ENCODE data around the gene EXOC3L4. TPM values are rescaled to one million over a fixed set of nuclear protein-coding genes. Genes with fewer than 3 reads are reported as not detected.

EXOC3L4 gene
- total and polyA plus RNA-seq, 10 donors = 2.0 to 39.2 (median 12.6) TPM

GRCh38 chr14:103099733-103100280 is 5.3 kb downstream of the EXOC3L4 start:
- Histone ChIP-seq H3K27me3 (replicated peaks in 1 of 7) (peaks cover 6 to 37% (median 32%) of the 10 kb centered on the region in 7 donors), H3K4me3 (no peak overlapping the region), H3K4me1 (peaks cover 11 to 88% (median 69%) of the 10 kb centered on the region in 6 donors), H3K36me3 (no peaks in the 10 kb centered on the region), H3K27ac (peak overlapping the region in 4 of 8 donors; percentile 7 to 59 (median 50)), H3K9me3 (no peaks in the 10 kb centered on the region)
- 64 to 100% (median 84%) methylated on average over 1 to 8 of the region's 8 CpGs for WGBS, 5 donors
- intact Hi-C loops (cut with DNase I; ENCODE audit: low total_unique reads) = loop anchor here (10.0 kb wide), 3 partner anchors 85 to 405 kb away; no protein-coding TSS in a partner anchor
- TF ChIP-seq POLR2A (IDR thresholded peaks at IDR 0.05) = no peak
- DNase-seq = no peak

DNA sequence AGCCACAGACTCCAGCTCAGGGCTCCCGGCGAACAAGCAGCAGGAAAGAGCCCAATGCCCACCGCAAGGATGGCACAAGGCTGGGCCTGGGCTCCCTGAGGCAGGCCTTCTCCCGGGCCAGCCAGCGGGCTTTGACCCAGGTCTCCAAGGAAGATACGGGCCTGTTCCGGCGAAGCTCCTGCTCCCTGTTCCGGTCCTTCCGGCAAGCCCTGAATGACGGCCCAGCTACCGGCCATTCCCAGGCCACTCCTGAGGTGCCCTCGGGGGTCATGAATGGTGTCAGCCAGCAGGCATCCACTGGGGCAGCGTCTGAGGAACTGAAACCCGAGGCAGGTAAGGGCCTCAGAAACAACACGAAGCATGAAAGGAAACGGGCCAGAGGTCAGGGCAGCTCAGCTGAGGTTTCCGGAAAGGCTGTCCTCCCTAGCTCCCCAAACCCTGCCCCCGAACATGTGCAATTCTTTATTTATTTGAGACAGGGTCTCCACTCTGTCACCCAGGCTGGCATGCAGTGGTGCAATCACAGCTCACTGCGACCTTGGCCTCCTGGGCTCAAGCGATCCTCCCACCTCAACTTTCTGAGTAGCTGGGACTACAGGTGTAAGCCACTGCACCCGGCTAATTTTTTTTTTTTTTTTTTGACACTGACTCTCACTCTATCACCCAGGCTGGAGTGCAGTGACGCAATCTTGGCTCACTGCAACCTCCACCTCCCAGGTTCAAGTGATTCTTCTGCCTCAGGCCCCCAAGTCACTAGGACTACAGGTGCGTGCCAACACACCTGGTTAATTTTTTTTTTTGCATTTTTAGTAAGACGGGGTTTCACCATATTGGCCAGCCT is 6.0 kb downstream of the EXOC3L4 start:
- peaks cover 6 to 43% (median 33%) of the 10 kb centered on the region in 7 donors for H3K27me3 ChIP-seq (replicated peaks in 1 of 7)
- DNase-seq = no peak
- 65 to 82% (median 74%) methylated on average over 23 to 25 of the region's 25 CpGs for WGBS, 5 donors

GRCh38 chr14:103101257-103101962 is 6.9 kb downstream of the EXOC3L4 start:
- peak overlapping the region in 2 of 8 donors; percentile 14 to 52 for H3K27ac ChIP-seq
- TF ChIP-seq CTCF (IDR thresholded peaks at IDR 0.05 in 8 of 11, conservative IDR thresholded peaks at IDR 0.05 in 3 of 11) (no peak), POLR2A (IDR thresholded peaks at IDR 0.05) (no peak), POLR2AphosphoS5 (IDR thresholded peaks at IDR 0.05) (no peak)
- intact Hi-C loops (cut with DNase I; ENCODE audit: low total_unique reads) = loop anchor here (10.0 kb wide), 2 partner anchors 83 to 193 kb away; no protein-coding TSS in a partner anchor
- H3K36me3 ChIP-seq = no peaks in the 10 kb centered on the region
- H3K27me3 ChIP-seq (replicated peaks in 1 of 7) = peaks cover 6 to 52% (median 33%) of the 10 kb centered on the region in 7 donors
- no peaks in the 10 kb centered on the region for H3K9me3 ChIP-seq
- H3K4me3 ChIP-seq = no peak overlapping the region
- WGBS, 5 donors = 93 to 97% (median 94%) methylated on average over 11 of the region's 11 CpGs
- no peak for DNase-seq
- H3K4me1 ChIP-seq = peaks cover 12 to 91% (median 75%) of the 10 kb centered on the region in 6 donors

More for the DNA sequence above, 6.0 kb downstream of the EXOC3L4 start:
- peak overlapping the region in 4 of 8 donors; percentile 7 to 59 (median 46) for H3K27ac ChIP-seq
- H3K36me3 ChIP-seq = no peaks in the 10 kb centered on the region
- H3K9me3 ChIP-seq = no peaks in the 10 kb centered on the region
- H3K4me1 ChIP-seq = peaks cover 12 to 88% (median 72%) of the 10 kb centered on the region in 6 donors
- intact Hi-C loops (cut with DNase I; ENCODE audit: low total_unique reads) = loop anchor here (10.0 kb wide), 2 partner anchors 84 to 194 kb away; no protein-coding TSS in a partner anchor
- TF ChIP-seq POLR2AphosphoS5 (IDR thresholded peaks at IDR 0.05) (peak in 1 of 3 donors; percentile 17), POLR2A (IDR thresholded peaks at IDR 0.05) (no peak)
- H3K4me3 ChIP-seq = no peak overlapping the region

GRCh38 chr14:103101963-103102688 is 7.6 kb downstream of the EXOC3L4 start:
- peaks cover 12 to 89% (median 75%) of the 10 kb centered on the region in 6 donors for H3K4me1 ChIP-seq
- no peak for DNase-seq
- peak overlapping the region in 2 of 8 donors; percentile 1 to 17 for H3K4me3 ChIP-seq
- H3K27me3 ChIP-seq (replicated peaks in 1 of 7) = peaks cover 6 to 59% (median 33%) of the 10 kb centered on the region in 7 donors
- H3K36me3 ChIP-seq = no peaks in the 10 kb centered on the region
- TF ChIP-seq CTCF (IDR thresholded peaks at IDR 0.05 in 8 of 11, conservative IDR thresholded peaks at IDR 0.05 in 3 of 11) (no peak), POLR2A (IDR thresholded peaks at IDR 0.05) (no peak), POLR2AphosphoS5 (IDR thresholded peaks at IDR 0.05) (no peak)
- WGBS, 5 donors = 34 to 54% (median 43%) methylated on average over 40 to 85 of the region's 85 CpGs
- H3K9me3 ChIP-seq = no peaks in the 10 kb centered on the region
- H3K27ac ChIP-seq = no peak overlapping the region
- intact Hi-C loops (cut with DNase I; ENCODE audit: low total_unique reads) = loop anchor here (10.0 kb wide), 2 partner anchors 83 to 193 kb away; no protein-coding TSS in a partner anchor
